Upper lobe of left lung (tissue), 6 donors: ENCODE measurements around the gene C11orf58. TPM values are rescaled to one million over a fixed set of nuclear protein-coding genes. Genes with fewer than 3 reads are reported as not detected.

Source experiments
- ATAC-seq, 2 donors: fragments of 200-7000 bp; cut with Tn5 transposase; one replicate each; pipeline ENCODE4 v1.9.1; 2022; ENCODE audit warnings: mild to moderate bottlenecking in 2 of 2, moderate library complexity in 2 of 2; ENCODE audit not compliant: low FRiP score in 2 of 2
- DNase-seq, 2 donors: peaks; one replicate each; pipeline ENCODE4 v3.0.0-alpha.2; 2019 to 2020
- H3K27ac ChIP-seq, 4 donors: fragments of 200-600 bp; sonication (generic); one replicate each; pipeline ENCODE4 v1.5.1; 2016 to 2019
- H3K27me3 ChIP-seq, 4 donors: fragments of 200-600 bp; sonication (generic); one replicate each; pipeline ENCODE4 v1.5.1; 2017 to 2019
- H3K36me3 ChIP-seq, 4 donors: fragments of 200-600 bp; sonication (generic); one replicate each; pipeline ENCODE4 v1.5.1; 2016 to 2019
- H3K4me1 ChIP-seq, 4 donors: fragments of 200-600 bp; sonication (generic); one replicate each; pipeline ENCODE4 v1.5.1; 2018 to 2019
- H3K4me3 ChIP-seq, 4 donors: fragments of 200-600 bp; sonication (generic); one replicate each; pipeline ENCODE4 v1.5.1; 2017 to 2019; ENCODE audit warnings: mild to moderate bottlenecking in 2 of 4, moderate library complexity in 1 of 4
- H3K9me3 ChIP-seq, 4 donors: fragments of 200-600 bp; sonication (generic); one replicate each; pipeline ENCODE4 v1.5.1; 2018 to 2019
- EP300 ChIP-seq, 4 donors: sonication (generic); formaldehyde crosslinking; IDR thresholded peaks; one replicate each; pipeline ENCODE4 v1.5.1; 2017; ENCODE audit warnings: antibody characterized with exemption in 4 of 4, control low read depth in 2 of 4
- POLR2A ChIP-seq, 4 donors: fragments of 450-650 bp; IDR thresholded peaks; one replicate each; pipeline ENCODE4 v1.5.1; 2016 to 2017; ENCODE audit warnings: antibody characterized with exemption in 4 of 4, mild to moderate bottlenecking in 2 of 4
- POLR2AphosphoS5 ChIP-seq, 2 donors: sonication (generic); formaldehyde crosslinking; IDR thresholded peaks; one replicate each; pipeline ENCODE4 v1.5.1; 2017; ENCODE audit warnings: antibody characterized with exemption in 2 of 2
- WGBS, 2 donors: methylation state at CpG; one replicate each; pipeline ENCODE4 v1.1.5; 2017 to 2018; 5-methylcytosine and 5-hydroxymethylcytosine counted together
- total RNA-seq, 6 donors: library from RNA; depleted of rRNA in 4 of 6; stranded (reverse); fragments of >200 nt in 4 of 6; gene quantifications; one replicate each; pipeline versions ENCODE4 v1.1.0 to v1.2.1, GENCODE V29; 2016 to 2021
- TF ChIP-seq, protein P1 (sequence below), 6 experiments: fragments of 450-650 bp in 4 of 6; fragments of 200-600 bp in 2 of 6; sonication (generic) in 2 of 6; IDR thresholded peaks; one replicate each; pipeline ENCODE4 v1.5.1; 2016 to 2019; ENCODE audit warnings: antibody characterized with exemption in 6 of 6
- donor health status: DM: no; HTN: no; CAD: no; lungs with moderate emphysema.
- donor health status: DM: no; HTN: yes; CAD: no; lungs with severe emphysema.

The C11orf58 gene
- total RNA-seq, 6 donors from 2014 or later: 99.9 to 179 (median 112) TPM

DNA sequence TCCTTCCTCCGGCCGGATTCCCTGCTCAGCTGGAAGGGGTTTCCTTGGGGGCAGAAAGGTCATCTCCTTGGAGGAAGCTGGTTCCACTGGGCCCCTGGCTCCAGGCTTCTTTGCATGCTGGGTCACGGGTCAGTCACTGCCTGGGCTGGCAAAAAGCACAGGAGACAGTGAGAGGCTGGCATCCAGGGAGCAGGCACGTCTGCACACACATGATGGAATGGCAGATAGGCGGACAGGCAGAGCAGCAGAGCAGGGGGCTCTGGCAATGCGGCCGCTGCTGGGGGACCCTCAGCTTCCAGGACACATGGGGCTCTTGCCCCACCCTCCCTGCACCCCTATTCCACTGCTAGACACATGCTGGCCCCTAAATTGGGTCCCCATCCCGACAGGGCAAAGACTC is 40.4 kb downstream of the C11orf58 start:
- WGBS, 2 donors: 91 to 92% methylated on average over 5 to 8 of the region's 8 CpGs
- H3K4me3 ChIP-seq: no peak overlapping the region
- TF ChIP-seq EP300 (IDR thresholded peaks at IDR 0.05) (no peak), POLR2A (IDR thresholded peaks at IDR 0.05) (no peak), POLR2AphosphoS5 (IDR thresholded peaks at IDR 0.05) (no peak)
- TF ChIP-seq, protein P1, sequence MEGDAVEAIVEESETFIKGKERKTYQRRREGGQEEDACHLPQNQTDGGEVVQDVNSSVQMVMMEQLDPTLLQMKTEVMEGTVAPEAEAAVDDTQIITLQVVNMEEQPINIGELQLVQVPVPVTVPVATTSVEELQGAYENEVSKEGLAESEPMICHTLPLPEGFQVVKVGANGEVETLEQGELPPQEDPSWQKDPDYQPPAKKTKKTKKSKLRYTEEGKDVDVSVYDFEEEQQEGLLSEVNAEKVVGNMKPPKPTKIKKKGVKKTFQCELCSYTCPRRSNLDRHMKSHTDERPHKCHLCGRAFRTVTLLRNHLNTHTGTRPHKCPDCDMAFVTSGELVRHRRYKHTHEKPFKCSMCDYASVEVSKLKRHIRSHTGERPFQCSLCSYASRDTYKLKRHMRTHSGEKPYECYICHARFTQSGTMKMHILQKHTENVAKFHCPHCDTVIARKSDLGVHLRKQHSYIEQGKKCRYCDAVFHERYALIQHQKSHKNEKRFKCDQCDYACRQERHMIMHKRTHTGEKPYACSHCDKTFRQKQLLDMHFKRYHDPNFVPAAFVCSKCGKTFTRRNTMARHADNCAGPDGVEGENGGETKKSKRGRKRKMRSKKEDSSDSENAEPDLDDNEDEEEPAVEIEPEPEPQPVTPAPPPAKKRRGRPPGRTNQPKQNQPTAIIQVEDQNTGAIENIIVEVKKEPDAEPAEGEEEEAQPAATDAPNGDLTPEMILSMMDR (IDR thresholded peaks at IDR 0.05): no peak
- no peaks in the 10 kb centered on the region for H3K27me3 ChIP-seq
- no peak overlapping the region for H3K27ac ChIP-seq
- no peak for ATAC-seq
- peaks cover 0 to 3% (median 0%) of the 10 kb centered on the region in 4 donors for H3K36me3 ChIP-seq
- peak in 1 of 2 donors; percentile 56 for DNase-seq
- H3K4me1 ChIP-seq: peaks cover 0 to 5% (median 0%) of the 10 kb centered on the region in 4 donors
- H3K9me3 ChIP-seq: no peaks in the 10 kb centered on the region

DNA sequence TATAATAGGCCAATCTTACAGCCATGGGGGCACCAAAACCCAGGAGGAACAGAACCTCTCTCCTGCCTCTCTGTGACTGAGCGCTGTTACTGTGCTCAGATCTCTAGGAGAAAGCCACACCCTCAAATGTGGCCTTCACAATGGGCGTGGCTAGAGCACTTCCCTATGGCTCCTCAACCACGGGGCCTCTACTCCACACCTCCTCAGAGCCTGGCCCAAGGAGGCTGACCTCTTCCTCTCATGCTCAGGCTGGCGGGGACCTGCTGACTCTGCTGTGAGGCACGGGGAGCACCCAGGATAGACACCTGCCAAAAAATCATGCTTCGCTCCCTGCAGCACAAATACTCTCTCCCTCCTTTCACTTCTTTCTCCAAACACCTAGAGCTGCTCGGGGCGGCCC is 41.0 kb downstream of the C11orf58 start:
- Histone ChIP-seq H3K27me3 (no peaks in the 10 kb centered on the region), H3K36me3 (peaks cover 0 to 3% (median 0%) of the 10 kb centered on the region in 4 donors), H3K27ac (no peak overlapping the region), H3K4me3 (no peak overlapping the region), H3K4me1 (peaks cover 0 to 5% (median 0%) of the 10 kb centered on the region in 4 donors), H3K9me3 (no peaks in the 10 kb centered on the region)
- TF ChIP-seq POLR2A (IDR thresholded peaks at IDR 0.05) (no peak), POLR2AphosphoS5 (IDR thresholded peaks at IDR 0.05) (no peak), EP300 (IDR thresholded peaks at IDR 0.05) (no peak)
- TF ChIP-seq, protein P1 (IDR thresholded peaks at IDR 0.05): no peak
- 69 to 78% methylated on average over 8 of the region's 8 CpGs for WGBS, 2 donors
- DNase-seq (peak in 1 of 2 donors; percentile 67), ATAC-seq (peak; percentile 39 to 75)

DNA sequence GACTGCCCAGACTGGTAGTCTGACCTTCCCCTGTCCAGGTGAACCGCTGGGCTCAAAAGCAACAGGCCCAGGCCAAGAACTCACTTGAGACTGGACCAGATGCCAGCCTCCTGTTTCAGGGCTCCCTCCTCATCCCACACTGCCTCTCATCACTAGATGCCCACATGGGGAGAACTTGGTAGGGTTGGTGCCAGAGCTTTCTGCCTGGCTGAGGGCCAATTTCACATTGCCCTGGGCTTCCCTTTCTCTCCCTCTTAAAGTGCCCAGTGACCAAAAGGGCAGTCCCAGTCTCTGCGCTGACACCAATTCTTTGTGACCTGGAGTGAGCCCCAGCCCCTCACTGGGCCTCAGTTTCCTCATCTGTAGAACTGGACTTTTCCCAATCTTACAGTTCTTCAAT is 41.7 kb downstream of the C11orf58 start:
- DNase-seq: no peak
- peaks cover 0 to 3% (median 0%) of the 10 kb centered on the region in 4 donors for H3K36me3 ChIP-seq
- H3K4me1 ChIP-seq: peaks cover 0 to 5% (median 2%) of the 10 kb centered on the region in 4 donors
- no peak overlapping the region for H3K4me3 ChIP-seq
- no peaks in the 10 kb centered on the region for H3K27me3 ChIP-seq
- 91 to 96% methylated on average over 2 of the region's 2 CpGs for WGBS, 2 donors
- H3K9me3 ChIP-seq: no peaks in the 10 kb centered on the region
- ATAC-seq: no peak
- no peak overlapping the region for H3K27ac ChIP-seq
- TF ChIP-seq EP300 (IDR thresholded peaks at IDR 0.05) (no peak), POLR2AphosphoS5 (IDR thresholded peaks at IDR 0.05) (no peak), POLR2A (IDR thresholded peaks at IDR 0.05) (no peak)
- TF ChIP-seq, protein P1 (IDR thresholded peaks at IDR 0.05): no peak

DNA sequence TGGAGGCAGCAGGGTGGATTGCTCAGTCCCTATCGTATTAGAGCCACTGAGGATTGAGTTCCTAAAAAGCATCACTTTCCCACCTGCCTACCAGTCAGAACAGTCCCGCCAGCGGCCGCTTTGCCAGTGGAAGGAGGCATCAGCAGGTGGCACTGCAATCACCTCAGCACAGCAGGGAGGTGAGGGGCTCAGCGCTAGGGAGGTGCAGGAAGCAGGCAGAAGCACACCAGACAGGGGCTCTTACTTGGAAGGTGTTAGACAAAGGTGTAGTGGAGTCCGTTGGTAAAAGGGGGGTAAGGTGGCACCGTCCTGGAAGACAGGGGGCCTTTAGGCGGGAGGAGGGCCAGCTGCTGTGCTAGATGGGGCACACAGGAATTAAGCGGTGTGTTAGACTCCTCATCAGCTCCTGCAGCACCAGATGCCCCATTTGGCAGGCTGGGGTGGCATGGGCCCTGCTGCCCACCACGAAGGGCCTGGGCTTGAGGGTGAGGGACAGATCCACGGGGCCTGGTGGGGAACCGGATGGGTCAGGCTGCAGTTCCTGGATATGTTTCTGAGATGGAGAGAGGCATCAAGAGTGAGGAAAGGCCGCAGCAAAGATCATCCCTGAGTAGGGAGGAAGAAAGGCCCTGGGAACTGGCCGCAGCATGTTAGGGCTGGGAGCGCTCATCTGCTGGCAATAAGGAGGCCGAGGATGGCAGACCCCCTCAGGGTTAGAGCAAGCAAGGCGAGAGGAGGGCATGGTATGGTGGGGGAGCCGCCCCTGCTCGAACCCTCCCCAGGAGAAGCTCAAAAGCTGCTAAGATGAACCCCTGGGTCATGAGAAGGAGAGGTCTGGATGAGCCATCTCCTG is 42.5 kb downstream of the C11orf58 start:
- Histone ChIP-seq H3K27ac (no peak overlapping the region), H3K4me1 (peaks cover 0 to 13% (median 6%) of the 10 kb centered on the region in 4 donors), H3K9me3 (no peaks in the 10 kb centered on the region), H3K27me3 (no peaks in the 10 kb centered on the region), H3K4me3 (no peak overlapping the region), H3K36me3 (peaks cover 0 to 3% (median 0%) of the 10 kb centered on the region in 4 donors)
- no peak for TF ChIP-seq EP300 (IDR thresholded peaks at IDR 0.05)
- 87 to 90% methylated on average over 19 of the region's 19 CpGs for WGBS, 2 donors
- DNase-seq (peak in 1 of 2 donors; percentile 45), ATAC-seq (no peak)

DNA sequence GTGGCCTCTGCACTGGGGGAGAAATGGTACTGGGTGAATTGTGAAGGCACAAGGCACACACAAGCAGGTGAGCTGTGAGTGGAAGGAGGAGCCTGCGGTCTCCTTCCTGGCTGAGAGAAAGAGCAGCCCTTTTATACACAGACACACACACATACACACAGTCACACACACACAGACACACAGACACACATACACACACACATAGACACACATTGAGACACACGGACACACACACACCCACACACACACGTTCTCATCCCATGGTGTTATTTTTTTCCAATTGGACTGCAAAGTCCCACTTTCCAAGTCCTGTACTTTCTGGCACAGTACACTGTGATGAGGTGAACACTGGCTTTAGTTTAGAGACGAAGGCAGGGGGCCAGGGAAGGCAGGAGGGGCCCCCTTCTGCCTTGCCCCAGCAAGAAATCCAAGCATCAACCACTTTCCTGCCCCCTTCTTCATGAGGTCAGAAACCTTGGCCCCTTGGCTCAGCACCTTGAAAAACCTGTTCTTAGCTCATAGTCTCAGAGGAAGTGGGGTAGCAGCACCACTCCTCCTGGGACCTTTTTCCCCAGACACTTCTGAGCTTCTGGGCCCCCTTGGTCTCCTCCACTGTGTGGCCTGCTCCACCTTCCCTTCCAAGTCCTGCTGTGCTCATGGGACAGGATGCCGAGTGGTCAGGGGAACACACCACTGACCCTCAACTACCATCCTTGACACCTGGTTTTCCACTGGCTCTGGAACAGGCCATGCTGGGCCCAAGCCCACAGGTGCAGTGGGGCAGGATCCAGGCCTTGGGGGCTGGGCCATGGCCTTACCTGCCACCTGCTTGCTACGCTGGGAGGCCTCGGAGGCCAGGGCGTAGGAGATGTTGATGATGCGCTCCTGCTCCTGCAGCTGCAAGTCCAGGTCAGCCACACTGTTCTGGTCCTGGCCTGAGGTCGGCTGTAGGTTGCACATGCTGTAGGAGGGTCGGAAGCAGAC is 43.8 kb downstream of the C11orf58 start:
- Histone ChIP-seq H3K27me3 (no peaks in the 10 kb centered on the region), H3K36me3 (peaks cover 0 to 3% (median 0%) of the 10 kb centered on the region in 4 donors), H3K27ac (no peak overlapping the region), H3K9me3 (no peaks in the 10 kb centered on the region), H3K4me1 (peaks cover 0 to 16% (median 8%) of the 10 kb centered on the region in 4 donors), H3K4me3 (no peak overlapping the region)
- peak in 1 of 2 donors; percentile 4 for ATAC-seq
- TF ChIP-seq, protein P1 (IDR thresholded peaks at IDR 0.05): no peak
- TF ChIP-seq POLR2A (IDR thresholded peaks at IDR 0.05) (no peak), POLR2AphosphoS5 (IDR thresholded peaks at IDR 0.05) (no peak), EP300 (IDR thresholded peaks at IDR 0.05) (no peak)
- WGBS, 2 donors: 77 to 89% methylated on average over 6 to 11 of the region's 11 CpGs
- DNase-seq: peak; percentile 41 to 57
